ENCODE results near the gene SIRT7.

Gene SIRT7

DNA sequence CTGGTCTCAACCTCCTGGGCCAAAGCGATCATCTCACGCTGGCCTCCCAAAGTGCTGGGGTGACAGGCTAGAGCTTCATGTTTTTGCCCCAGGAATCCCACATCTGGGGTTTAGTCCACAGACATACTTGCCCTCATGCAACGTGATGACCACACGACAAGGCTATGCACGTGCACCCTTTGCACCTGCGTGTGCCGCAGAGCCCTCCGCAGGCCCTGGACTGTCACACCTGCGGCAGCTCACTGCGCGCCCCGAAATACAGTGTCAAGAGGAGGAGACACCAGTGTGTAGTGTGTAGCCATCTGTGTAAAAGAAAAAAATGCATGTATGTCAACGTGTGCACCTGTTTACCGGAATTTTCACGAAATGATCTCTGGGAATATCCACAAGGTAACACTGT is 32.5 kb upstream of the SIRT7 start:
- no peak overlapping the region for H4K8ac ChIP-seq (ENCODE audit: low read depth, low read length)
- H3K9ac ChIP-seq (ENCODE audit: low read length) = no peak overlapping the region
- WGBS (ENCODE audit: extremely low coverage, insufficient coverage, insufficient read length) = no CpG with 5 or more reads among the region's 15 CpGs
- no peak overlapping the region for H3K27ac ChIP-seq (ENCODE audit: low read depth, low read length)
- no peak overlapping the region for H2BK5ac ChIP-seq (ENCODE audit: low read depth, low read length, poor library complexity)
- no peak overlapping the region for H3K23ac ChIP-seq (ENCODE audit: low read length)
- H2BK120ac ChIP-seq (ENCODE audit: insufficient read depth, low read length, poor library complexity) = no peak overlapping the region
- H3K4ac ChIP-seq (ENCODE audit: low read depth, low read length) = no peak overlapping the region
- no peak overlapping the region for H2AFZ ChIP-seq (ENCODE audit: insufficient read depth, low read length, poor library complexity)
- peaks cover 3% of the 10 kb centered on the region for H3K9me3 ChIP-seq (ENCODE audit: insufficient read depth, low read depth, low read length)
- H3K14ac ChIP-seq (ENCODE audit: low read length) = no peak overlapping the region
- no peak overlapping the region for H4K91ac ChIP-seq (ENCODE audit: low read depth, low read length)
- H3K79me2 ChIP-seq (ENCODE audit: control insufficient read depth, insufficient read depth, low read length, poor library complexity) = no peaks in the 10 kb centered on the region
- H3K79me1 ChIP-seq (ENCODE audit: low read length) = no peaks in the 10 kb centered on the region
- H3K36me3 ChIP-seq (ENCODE audit: control insufficient read depth in 1 of 2, insufficient read depth in 2 of 2, low read length in 2 of 2) = no peaks in the 10 kb centered on the region
- H3K4me2 ChIP-seq (ENCODE audit: low read length) = no peak overlapping the region
- no peak overlapping the region for H3K18ac ChIP-seq (ENCODE audit: low read length)
- H3K27me3 ChIP-seq (ENCODE audit: insufficient read depth, low read length) = no peaks in the 10 kb centered on the region
- H4K12ac ChIP-seq (ENCODE audit: low read depth, low read length) = no peak overlapping the region
- H2AK5ac ChIP-seq (ENCODE audit: low read length) = no peak overlapping the region
- H2BK12ac ChIP-seq (ENCODE audit: low read length) = no peak overlapping the region
- peaks cover 0 to 2% of the 10 kb centered on the region in 2 experiments for H3K4me1 ChIP-seq (ENCODE audit: control insufficient read depth in 1 of 2, insufficient read depth in 2 of 2, low read length in 2 of 2)
- no peak overlapping the region for H3K4me3 ChIP-seq (ENCODE audit: low read depth, low read length)
- peak; percentile 60 to 71 for DNase-seq

DNA sequence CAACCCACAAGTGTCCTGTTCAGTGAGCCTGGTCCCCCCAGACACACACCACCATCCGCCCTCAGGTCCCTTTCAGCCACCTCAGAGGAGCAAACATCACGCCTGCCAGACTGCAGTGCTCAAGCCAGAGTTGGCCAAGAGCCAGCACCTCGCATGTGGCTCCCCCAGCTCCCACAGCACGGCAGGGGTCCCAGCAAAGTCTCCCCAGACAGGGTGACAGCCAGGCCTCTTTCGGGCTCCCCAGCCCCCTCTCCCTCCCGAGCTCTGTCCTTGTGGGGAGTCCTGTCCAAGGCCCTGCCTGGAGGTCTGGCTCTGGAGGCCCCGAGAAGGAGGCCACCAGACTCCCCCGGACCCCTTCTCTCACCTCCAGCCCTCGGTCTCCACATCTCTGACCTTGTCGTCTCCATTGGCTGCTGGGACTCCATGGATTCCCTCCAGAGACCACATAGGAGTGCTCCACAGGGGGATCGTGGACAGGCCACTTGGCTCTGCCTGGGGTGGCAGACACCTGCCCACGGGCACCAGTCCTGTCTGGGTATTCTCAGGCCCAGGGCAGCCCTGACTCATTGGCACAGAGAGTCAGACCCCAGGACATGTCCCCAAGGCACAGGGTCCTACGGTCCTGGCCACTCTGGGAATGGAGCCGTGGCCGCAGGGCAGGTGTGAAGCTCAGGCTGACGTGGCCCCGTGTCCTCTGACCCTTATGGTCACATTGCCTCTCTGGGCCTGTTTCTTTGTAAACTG is 30.8 kb upstream of the SIRT7 start:
- no peak overlapping the region for H2AK5ac ChIP-seq (ENCODE audit: low read length)
- no peak overlapping the region for H3K4me2 ChIP-seq (ENCODE audit: low read length)
- H3K9ac ChIP-seq (ENCODE audit: low read length) = no peak overlapping the region
- no peaks in the 10 kb centered on the region for H3K36me3 ChIP-seq (ENCODE audit: control insufficient read depth in 1 of 2, insufficient read depth in 2 of 2, low read length in 2 of 2)
- H2BK12ac ChIP-seq (ENCODE audit: low read length) = no peak overlapping the region
- WGBS (ENCODE audit: extremely low coverage, insufficient coverage, insufficient read length) = no CpG with 5 or more reads among the region's 17 CpGs
- H3K9me3 ChIP-seq (ENCODE audit: insufficient read depth, low read depth, low read length) = peaks cover 3% of the 10 kb centered on the region
- no peaks in the 10 kb centered on the region for H3K79me2 ChIP-seq (ENCODE audit: control insufficient read depth, insufficient read depth, low read length, poor library complexity)
- H3K23ac ChIP-seq (ENCODE audit: low read length) = no peak overlapping the region
- H3K27me3 ChIP-seq (ENCODE audit: insufficient read depth, low read length) = no peaks in the 10 kb centered on the region
- H3K18ac ChIP-seq (ENCODE audit: low read length) = no peak overlapping the region
- no peak overlapping the region for H4K12ac ChIP-seq (ENCODE audit: low read depth, low read length)
- H3K79me1 ChIP-seq (ENCODE audit: low read length) = no peaks in the 10 kb centered on the region
- H2BK5ac ChIP-seq (ENCODE audit: low read depth, low read length, poor library complexity) = no peak overlapping the region
- H3K14ac ChIP-seq (ENCODE audit: low read length) = no peak overlapping the region
- no peaks in the 10 kb centered on the region for H3K4me1 ChIP-seq (ENCODE audit: control insufficient read depth in 1 of 2, insufficient read depth in 2 of 2, low read length in 2 of 2)
- no peak overlapping the region for H2BK120ac ChIP-seq (ENCODE audit: insufficient read depth, low read length, poor library complexity)
- H3K4ac ChIP-seq (ENCODE audit: low read depth, low read length) = no peak overlapping the region
- H4K91ac ChIP-seq (ENCODE audit: low read depth, low read length) = no peak overlapping the region
- no peak overlapping the region for H4K8ac ChIP-seq (ENCODE audit: low read depth, low read length)
- H3K4me3 ChIP-seq (ENCODE audit: low read depth, low read length) = no peak overlapping the region
- no peak overlapping the region for H2AFZ ChIP-seq (ENCODE audit: insufficient read depth, low read length, poor library complexity)
- DNase-seq = peak; percentile 58 to 59
- no peak overlapping the region for H3K27ac ChIP-seq (ENCODE audit: low read depth, low read length)

DNA sequence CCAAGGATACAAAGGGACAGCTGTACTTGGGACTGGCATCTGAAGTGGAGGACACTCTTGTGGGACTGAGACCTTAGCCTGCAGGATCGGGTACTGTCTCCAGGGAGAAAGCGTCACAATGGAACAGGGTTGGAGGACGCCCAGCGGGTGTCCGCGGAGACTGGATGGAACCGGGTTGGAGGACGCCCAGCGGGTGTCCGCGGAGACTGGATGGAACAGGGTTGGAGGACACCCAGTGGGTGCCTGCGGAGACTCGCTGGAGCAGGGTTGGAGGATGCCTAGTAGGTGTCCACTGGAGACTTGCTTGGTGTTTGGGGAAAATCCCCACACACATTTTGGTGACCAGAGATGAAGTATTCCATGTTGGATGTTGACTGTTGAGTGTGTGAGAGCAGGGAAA is 29.2 kb upstream of the SIRT7 start, which contains the start of gene MYADML2:
MYADML2 (minus strand) TSS at position 45 of the 400 bp plus-strand sequence. CDS start 5,492 bp downstream, outside the sequence.
- Histone ChIP-seq H3K36me3 (ENCODE audit: control insufficient read depth in 1 of 2, insufficient read depth in 2 of 2, low read length in 2 of 2) (no peaks in the 10 kb centered on the region), H3K14ac (ENCODE audit: low read length) (no peak within 1 kb of the TSS), H3K4me2 (ENCODE audit: low read length) (no peak within 1 kb of the TSS), H2BK12ac (ENCODE audit: low read length) (no peak within 1 kb of the TSS), H4K12ac (ENCODE audit: low read depth, low read length) (no peak within 1 kb of the TSS), H3K27me3 (ENCODE audit: insufficient read depth, low read length) (no peaks in the 10 kb centered on the region), H3K79me2 (ENCODE audit: control insufficient read depth, insufficient read depth, low read length, poor library complexity) (no peaks in the 10 kb centered on the region), H4K91ac (ENCODE audit: low read depth, low read length) (no peak within 1 kb of the TSS), H2BK5ac (ENCODE audit: low read depth, low read length, poor library complexity) (no peak within 1 kb of the TSS), H4K8ac (ENCODE audit: low read depth, low read length) (no peak within 1 kb of the TSS), H3K9me3 (ENCODE audit: insufficient read depth, low read depth, low read length) (peaks cover 3% of the 10 kb centered on the region), H3K18ac (ENCODE audit: low read length) (no peak within 1 kb of the TSS), H3K23ac (ENCODE audit: low read length) (no peak within 1 kb of the TSS), H3K79me1 (ENCODE audit: low read length) (no peaks in the 10 kb centered on the region), H3K27ac (ENCODE audit: low read depth, low read length) (no peak within 1 kb of the TSS), H3K4ac (ENCODE audit: low read depth, low read length) (no peak within 1 kb of the TSS), H2AK5ac (ENCODE audit: low read length) (no peak within 1 kb of the TSS), H3K9ac (ENCODE audit: low read length) (no peak within 1 kb of the TSS), H2BK120ac (ENCODE audit: insufficient read depth, low read length, poor library complexity) (no peak within 1 kb of the TSS), H3K4me1 (ENCODE audit: control insufficient read depth in 1 of 2, insufficient read depth in 2 of 2, low read length in 2 of 2) (no peaks in the 10 kb centered on the region), H2AFZ (ENCODE audit: insufficient read depth, low read length, poor library complexity) (no peak within 1 kb of the TSS), H3K4me3 (ENCODE audit: low read depth, low read length) (peak within 1 kb of the TSS; percentile 9)
- no peak for DNase-seq
- WGBS (ENCODE audit: extremely low coverage, insufficient coverage, insufficient read length) = no CpG with 5 or more reads among the region's 13 CpGs

DNA sequence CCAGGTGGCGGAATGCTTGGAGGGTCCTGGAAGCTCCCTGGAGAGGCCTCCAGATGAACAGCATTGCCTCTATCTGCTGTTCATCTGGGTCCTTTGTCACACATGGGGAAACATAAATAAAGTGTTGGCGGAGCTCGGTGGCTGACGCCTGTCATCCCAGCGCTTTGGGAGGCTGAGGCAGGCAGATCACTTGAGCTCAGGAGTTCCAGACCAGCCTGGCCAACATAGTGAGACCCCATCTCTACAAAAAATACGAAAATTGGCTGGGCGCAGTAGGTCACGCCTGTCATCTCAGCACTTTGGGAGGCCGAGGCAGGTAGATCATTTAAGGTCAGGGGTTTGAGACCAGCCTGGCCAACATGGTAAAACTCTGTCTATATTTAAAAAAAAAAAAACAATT is 26.9 kb upstream of the SIRT7 start:
- Histone ChIP-seq H3K36me3 (ENCODE audit: control insufficient read depth in 1 of 2, insufficient read depth in 2 of 2, low read length in 2 of 2) (no peaks in the 10 kb centered on the region), H2BK120ac (ENCODE audit: insufficient read depth, low read length, poor library complexity) (no peak overlapping the region), H4K8ac (ENCODE audit: low read depth, low read length) (no peak overlapping the region), H3K4me3 (ENCODE audit: low read depth, low read length) (no peak overlapping the region), H3K79me1 (ENCODE audit: low read length) (no peaks in the 10 kb centered on the region), H3K4ac (ENCODE audit: low read depth, low read length) (no peak overlapping the region), H3K79me2 (ENCODE audit: control insufficient read depth, insufficient read depth, low read length, poor library complexity) (no peaks in the 10 kb centered on the region), H4K91ac (ENCODE audit: low read depth, low read length) (no peak overlapping the region), H3K27me3 (ENCODE audit: insufficient read depth, low read length) (no peaks in the 10 kb centered on the region), H3K4me2 (ENCODE audit: low read length) (no peak overlapping the region), H3K27ac (ENCODE audit: low read depth, low read length) (no peak overlapping the region), H2AK5ac (ENCODE audit: low read length) (no peak overlapping the region), H3K23ac (ENCODE audit: low read length) (no peak overlapping the region), H3K14ac (ENCODE audit: low read length) (no peak overlapping the region), H3K9ac (ENCODE audit: low read length) (no peak overlapping the region), H3K4me1 (ENCODE audit: control insufficient read depth in 1 of 2, insufficient read depth in 2 of 2, low read length in 2 of 2) (no peaks in the 10 kb centered on the region), H2AFZ (ENCODE audit: insufficient read depth, low read length, poor library complexity) (no peak overlapping the region), H3K18ac (ENCODE audit: low read length) (no peak overlapping the region), H2BK5ac (ENCODE audit: low read depth, low read length, poor library complexity) (no peak overlapping the region), H3K9me3 (ENCODE audit: insufficient read depth, low read depth, low read length) (peaks cover 3% of the 10 kb centered on the region), H2BK12ac (ENCODE audit: low read length) (no peak overlapping the region), H4K12ac (ENCODE audit: low read depth, low read length) (no peak overlapping the region)
- no peak for DNase-seq
- WGBS (ENCODE audit: extremely low coverage, insufficient coverage, insufficient read length) = no CpG with 5 or more reads among the region's 9 CpGs
